ENCODE data around the gene KERA.
"Not testable (repeated sequence)": the region's sequence is repeated elsewhere in the genome, so short reads cannot be mapped to it uniquely, and the experiment has no call there.

KERA gene, protein sequence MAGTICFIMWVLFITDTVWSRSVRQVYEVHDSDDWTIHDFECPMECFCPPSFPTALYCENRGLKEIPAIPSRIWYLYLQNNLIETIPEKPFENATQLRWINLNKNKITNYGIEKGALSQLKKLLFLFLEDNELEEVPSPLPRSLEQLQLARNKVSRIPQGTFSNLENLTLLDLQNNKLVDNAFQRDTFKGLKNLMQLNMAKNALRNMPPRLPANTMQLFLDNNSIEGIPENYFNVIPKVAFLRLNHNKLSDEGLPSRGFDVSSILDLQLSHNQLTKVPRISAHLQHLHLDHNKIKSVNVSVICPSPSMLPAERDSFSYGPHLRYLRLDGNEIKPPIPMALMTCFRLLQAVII

DNA sequence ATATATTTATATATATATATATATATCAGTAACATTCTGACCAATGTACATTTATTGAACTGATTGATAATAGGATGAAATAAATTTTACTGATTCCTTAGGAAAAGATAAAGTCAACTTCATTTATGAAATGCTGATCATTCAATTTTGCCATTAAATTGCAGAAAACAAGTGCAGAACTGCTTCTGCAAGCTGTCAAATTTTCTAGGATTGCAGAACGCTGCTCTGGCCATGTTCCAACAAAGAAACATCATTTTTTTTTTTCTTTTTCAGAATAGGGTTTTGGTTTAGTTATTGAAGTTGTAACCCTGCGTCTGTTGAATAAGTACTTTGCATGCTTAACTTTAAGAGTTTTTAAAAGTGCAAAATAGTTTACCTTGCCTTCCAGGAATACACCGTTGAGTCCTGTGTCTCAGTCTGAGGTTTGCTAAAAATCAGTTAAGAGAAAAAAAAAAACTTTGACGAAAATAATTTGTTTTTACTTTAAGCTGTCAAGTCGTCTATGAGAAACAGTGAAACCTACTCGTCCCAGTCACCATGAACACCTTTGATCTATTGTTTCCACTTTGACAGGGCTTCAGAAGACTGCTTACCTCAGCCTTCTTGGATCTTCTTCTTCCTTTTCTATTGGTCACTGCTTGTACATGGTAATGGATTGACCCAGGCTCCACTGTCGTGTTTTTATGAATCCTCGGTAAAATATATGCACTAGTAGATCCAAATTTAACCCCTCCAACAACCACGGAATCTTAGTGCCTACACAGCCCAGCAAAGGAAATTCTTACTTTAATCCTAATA, at the start of gene KERA:
Gene KERA (minus strand): TSS at position 657 of the 798 bp plus-strand sequence. CDS start 1,743 bp downstream, outside the sequence.
- DNase-seq (ENCODE audit: low spot score): no peak

DNA sequence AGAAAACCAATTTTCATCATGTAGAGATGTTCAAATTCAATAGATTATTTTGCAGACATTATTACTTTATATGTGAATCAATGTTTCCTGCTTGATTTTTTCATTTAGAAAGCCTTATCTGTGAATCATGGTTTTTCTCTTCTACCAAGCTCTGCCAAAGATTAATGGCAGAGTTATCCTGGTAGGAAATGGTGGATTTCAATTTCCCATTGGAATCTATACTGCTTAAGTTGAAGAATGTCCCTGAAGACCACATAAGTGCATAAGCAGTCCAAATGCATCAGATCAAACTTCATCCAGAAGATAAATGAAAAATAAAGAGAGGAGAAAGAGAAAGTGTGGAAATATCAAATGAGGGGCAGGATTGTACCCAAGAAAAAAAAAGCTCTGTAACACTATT, 48.5 kb upstream of the KERA start:
- DNase-seq (ENCODE audit: low spot score): no peak

GRCh38 chr12:91105807-91106206, 48.0 kb upstream of the KERA start:
- no peak for DNase-seq (ENCODE audit: low spot score)

- no peak for DNase-seq (ENCODE audit: low spot score)
These were observed 47.1 kb upstream of the KERA start for GRCh38 chr12:91104812-91105466.

DNA sequence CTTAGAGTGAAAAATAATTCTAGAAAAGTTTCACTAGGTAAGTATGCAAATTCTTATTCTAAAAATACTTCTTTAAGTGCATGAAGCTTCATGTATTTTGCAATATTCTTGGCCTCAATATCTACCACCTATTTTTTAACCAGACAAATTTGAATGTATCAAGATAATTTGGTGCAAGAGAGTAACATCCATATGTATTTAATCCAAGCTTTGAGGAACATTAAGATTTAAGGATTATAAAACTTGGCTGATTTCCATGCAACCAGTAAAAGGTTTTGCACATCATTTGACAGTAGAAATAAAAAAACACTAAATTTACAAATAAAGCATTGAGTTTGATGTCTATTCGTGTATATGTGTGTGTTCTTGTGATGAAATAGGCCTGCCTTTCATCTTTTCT, 45.8 kb upstream of the KERA start:
- no peak for DNase-seq (ENCODE audit: low spot score)

GRCh38 chr12:91103101-91103500, 45.3 kb upstream of the KERA start:
- no peak for DNase-seq (ENCODE audit: low spot score)

DNA sequence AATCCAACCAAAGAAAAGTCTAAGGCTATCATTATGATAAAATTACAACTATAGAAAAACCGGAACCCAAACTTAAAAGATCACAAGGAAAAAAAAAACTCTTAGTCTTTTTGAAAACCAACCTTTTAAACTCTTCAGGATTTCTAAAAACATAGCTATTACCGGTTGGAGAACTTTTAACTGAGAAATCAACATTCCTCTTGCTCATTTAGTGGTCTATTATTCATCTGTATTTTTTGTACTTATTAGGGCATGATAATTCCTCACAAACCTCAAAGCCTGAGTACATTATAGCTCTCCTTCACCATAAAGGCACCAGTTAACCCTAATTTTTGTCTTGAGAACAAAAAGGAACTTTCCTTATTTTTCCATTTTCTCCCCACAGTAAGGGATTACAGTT, 43.1 kb upstream of the KERA start:
- no peak for DNase-seq (ENCODE audit: low spot score)

DNA sequence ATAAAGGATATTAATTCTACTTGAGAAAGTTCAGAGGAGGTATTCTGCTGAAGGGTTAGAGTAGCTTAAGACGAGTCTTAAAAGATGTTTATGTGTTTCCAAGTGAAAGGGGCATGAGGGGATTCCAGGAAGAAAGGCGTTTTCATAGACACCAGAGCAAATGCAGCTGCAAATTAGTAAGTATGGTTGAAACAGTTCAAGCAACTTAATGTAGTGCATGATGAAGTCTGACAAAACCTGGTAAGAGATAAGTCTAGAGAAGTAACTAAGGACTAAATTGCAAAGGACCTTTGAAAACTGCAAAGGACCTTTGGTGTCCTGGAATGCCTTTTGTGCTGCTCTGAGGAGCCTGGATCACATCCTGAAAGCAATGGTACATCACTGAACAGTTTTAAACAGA, 42.0 kb upstream of the KERA start:
- no peak for DNase-seq (ENCODE audit: low spot score)

DNA sequence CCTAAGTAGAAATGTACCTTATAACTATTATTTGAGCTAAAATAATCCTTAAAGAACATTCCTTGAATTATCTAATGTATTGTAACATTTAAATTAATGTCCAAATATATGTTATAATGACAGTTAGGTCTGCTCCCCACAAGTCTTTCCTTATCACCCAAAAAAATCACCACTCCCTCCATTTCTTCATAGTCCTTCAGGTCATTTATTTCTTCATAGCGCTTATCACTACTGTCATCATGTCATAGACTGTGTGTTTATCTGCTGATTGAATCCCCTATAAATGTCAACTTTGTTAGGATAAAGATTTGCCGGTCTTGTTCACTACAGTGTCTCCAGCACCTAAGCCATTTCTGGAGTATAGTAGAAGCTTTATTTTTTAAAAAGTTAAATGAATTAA, 41.5 kb upstream of the KERA start:
- no peak for DNase-seq (ENCODE audit: low spot score)

DNA sequence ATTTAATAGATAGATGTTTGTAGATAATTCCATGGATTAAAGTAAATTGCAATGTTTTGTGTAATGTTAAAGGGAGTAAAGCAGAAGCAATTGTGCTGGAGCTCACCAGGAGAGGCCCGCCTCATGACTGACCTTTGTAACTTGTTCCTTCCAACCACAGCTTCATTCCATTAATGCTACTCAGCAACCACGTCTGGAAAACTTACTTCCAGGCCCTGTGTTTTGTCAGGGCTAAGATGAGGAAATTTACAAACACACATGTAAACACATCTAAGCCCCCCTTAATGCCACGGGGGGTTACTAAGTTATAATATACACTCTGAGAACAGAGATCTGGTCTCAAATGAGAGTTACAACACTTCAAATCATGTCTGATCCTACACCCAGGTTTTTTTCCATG, 41.1 kb upstream of the KERA start:
- DNase-seq (ENCODE audit: low spot score): no peak

DNA sequence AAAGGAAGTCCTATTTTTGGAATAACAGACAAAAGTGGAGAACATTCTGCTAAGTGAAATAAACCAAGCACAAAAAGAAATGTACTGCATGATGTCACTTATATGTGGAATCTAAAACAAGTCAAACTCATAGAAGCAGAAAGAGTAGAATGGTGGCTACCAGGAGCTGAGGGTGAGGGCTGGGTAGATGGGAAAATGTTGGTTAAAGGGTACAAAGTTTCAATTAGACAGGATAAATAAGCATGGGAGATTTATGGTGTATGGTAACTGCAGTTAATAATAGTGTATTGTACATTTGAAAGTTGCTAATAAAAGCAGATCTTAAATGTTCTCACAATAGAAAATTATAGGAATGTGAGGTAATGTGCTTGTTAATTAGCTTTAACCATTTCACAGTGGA, 40.6 kb upstream of the KERA start:
- DNase-seq (ENCODE audit: low spot score): no peak

DNA sequence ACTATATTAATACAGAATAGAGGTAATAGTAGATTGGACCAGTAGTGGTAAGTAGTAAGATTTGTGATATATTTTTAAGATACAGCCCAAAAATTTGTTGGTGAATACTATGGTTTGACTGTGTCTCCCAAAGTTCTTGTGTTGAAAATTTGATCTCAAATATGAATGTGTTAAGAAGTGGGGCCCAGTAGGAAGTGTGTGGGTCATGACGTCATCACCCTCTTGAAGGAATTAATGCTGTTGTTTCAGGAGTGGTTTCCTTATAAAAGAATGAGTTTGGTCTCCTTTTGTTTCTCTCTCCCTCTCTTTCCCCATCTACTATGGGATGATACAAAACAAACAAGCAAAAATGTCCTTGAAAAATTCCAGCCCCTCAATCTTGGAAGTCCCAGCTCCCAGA, 37.1 kb upstream of the KERA start:
- no peak for DNase-seq (ENCODE audit: low spot score)

GRCh38 chr12:91094032-91094662, 36.3 kb upstream of the KERA start:
- no peak for DNase-seq (ENCODE audit: low spot score)

GRCh38 chr12:91093341-91093740, 35.5 kb upstream of the KERA start:
- no peak for DNase-seq (ENCODE audit: low spot score)

DNA sequence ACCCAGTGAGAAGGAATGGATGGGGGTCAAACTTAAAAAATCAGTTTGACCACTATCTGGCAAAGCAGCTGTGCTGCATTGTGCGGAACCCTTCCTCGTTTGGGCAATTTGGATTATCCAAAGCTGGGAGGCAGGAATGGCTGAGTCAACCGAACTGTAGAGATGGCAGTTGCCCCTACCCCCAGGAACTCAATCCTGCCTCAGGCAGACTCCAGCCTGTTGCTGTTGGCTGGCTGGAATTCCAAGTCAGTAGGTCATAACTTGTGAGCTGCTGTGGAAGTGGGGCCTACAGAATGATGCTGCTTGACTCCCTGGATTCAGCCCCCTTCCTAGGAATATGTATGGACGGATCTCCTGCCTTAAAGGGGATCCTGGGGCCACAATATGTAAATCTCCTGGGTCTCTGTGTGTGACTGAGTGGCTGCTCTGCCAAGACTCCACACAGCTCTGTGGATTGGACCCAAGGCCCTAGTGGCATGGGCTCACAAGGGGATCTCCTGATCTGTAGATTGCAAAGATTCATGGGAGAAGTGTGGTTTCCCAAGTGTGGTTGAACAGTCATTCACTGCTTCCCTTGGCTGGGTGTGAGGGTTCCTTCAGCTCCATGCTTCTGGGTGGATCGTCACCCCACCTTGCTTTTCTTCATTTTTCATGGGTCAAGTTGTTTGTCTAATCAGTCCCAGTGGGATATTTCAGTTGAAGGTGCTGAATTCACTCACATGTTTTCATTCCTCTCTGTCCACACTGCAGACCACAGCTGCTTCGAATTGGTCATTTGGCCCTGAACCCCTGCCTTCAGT, 34.3 kb upstream of the KERA start:
- no peak for DNase-seq (ENCODE audit: low spot score)

DNA sequence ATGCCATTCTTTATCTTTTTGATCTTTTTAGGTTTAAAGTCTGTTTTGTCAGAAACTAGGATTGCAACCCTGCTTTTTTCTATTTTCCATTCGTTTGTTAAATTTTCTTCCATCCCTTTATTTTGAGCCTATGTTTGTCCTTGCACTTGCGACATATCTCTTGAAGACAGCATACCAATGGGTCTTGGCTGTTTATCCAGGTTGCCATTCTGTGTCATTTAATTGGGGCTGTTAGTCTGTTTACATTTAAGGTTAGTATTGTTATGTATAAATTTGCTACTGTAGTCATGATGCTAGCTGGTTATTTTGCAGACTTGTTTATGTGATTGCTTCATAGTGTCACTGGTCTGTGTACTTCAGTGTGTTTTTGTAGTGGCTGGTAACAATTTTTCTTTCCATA, 32.1 kb upstream of the KERA start:
- DNase-seq (ENCODE audit: low spot score): not testable (repeated sequence)

DNA sequence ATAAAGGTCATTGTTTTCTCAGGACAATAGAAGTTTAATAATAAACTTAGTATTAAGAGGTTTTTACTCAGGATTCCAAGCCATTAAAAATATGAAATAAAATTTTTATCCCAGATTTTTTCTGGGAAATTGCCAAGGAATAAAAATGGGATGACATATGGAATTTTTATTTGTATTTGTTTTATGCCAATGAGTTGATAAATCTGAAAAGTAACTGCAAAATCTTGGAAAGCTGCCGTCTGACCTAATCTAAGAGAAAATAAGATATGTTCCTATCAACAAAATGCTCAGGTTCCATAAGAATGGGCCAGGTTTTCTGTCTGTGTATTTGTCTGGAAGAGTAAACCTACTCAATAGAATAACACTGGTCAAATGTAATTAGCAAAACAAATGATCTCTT, 22.2 kb upstream of the KERA start:
- no peak for DNase-seq (ENCODE audit: low spot score)

GRCh38 chr12:91078501-91078900, 20.7 kb upstream of the KERA start:
- DNase-seq (ENCODE audit: low spot score): no peak

- DNase-seq (ENCODE audit: low spot score): no peak
These were observed 19.6 kb upstream of the KERA start for GRCh38 chr12:91077228-91077954.

DNA sequence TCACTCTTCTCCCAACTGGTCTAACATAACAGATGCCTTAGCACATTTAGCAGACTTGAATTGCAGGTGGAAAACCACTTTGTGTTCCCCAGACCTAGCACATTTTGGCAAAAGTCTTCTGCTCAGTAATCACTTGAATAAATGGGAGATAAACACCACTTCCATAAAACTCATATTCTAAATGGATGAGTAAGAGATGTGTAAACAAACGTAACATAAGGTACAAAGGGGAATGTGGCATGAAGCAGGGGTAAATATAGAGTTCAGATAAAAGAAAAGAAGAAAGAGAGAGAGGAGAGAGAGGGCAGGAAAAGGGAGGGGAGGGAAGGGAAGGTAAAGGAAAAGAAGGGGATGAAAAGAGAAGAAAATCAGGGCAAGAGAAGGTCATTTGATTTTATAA, 17.0 kb upstream of the KERA start:
- no peak for DNase-seq (ENCODE audit: low spot score)

- DNase-seq (ENCODE audit: low spot score): no peak
These were observed 16.4 kb upstream of the KERA start for GRCh38 chr12:91074154-91074709.
